Stimulated activated naive CD4-positive, alpha-beta T cell (primary cell): ENCODE measurements around the gene TM9SF4.

Experiments
- DNase-seq, 6 experiments: peaks; one replicate each; lab custom pipeline; 2025; lab: John Stamatoyannopoulos, UW

Gene TM9SF4

DNA sequence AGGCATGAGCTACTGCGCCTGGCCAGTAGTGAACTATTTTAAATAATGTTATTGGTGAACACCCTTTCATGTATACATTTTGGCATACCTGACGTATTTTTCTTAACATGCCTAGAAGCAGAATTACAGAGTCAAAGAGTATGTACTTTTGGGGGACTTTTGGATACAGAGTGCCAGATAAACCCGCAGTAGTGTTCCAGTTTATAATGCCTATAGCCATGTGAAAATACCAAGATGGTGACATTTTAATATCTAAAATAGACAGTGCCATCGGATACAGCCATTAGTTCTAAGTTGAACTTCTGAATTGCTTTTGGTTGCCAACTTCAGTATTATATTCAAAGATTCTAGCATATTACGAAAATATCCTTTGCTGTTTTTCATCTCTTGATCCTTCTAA, 20.3 kb downstream of the TM9SF4 start:
- no peak for DNase-seq

DNA sequence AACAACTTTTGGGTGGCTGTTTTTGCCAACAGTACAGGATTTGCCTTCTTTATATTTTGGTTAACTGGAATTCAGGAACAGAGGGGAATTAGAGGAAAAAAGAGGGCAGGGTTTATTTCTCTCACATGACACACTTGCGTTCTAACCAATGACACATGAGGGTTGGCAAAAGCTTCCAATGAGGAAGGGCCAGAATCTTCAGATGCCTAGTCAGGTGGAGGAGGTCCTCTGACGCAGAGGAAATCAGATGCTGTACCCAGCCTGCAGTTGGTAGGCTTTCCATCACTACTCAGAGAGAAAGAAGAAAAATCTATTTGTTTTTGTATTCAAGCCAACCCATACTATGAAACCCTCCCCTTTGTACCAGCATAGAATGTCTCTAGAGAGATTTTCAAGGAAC, 20.8 kb downstream of the TM9SF4 start:
- no peak for DNase-seq

DNA sequence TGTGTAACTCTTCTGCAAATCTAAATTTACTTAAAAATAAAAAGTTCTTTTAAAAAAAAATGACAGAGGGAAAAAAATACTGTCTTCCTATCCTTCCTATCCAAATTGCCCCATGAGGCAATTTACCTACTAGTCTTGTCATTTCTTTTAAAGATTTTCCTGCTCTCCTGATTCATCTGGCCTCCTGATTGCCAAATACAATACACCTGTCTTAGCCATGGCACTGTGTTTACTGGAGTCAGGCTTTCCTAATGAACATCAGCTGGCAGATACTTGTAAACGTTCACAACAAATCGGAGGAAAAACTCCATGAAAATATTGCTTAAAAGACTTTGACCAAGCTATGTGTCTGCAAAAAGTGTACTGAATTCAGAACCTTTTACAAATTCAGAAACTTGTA, 21.5 kb downstream of the TM9SF4 start:
- no peak for DNase-seq

DNA sequence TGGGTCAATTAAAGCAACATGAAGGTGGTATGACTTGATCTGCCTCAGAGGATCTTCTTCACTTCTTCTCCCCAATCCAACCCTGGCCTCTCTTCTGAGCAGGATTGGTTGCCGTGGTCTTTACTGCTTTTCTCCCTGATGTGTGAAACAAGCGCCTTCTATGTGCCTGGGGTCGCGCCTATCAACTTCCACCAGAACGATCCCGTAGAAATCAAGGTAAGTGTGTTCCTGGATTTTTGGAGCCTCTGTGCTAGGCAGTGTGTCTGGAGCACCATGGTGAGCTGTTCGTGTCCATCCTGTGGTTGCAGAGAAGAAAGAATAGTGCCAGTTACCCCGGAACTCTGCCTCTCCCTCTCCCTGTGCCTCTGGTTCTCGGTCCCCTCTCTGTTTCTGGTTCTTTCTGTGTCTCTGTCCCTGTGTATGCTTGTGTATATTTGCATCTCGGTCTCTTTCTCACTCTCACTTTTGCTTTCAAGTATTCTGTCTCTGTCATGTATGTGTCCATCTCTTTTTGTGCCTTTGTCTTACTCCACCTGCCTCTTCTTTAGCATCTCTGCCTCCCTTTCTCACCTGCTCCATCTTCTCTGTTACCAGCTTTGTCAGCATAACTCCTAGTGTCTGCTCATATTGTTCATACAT, 23.5 kb downstream of the TM9SF4 start:
- DNase-seq = no peak

DNA sequence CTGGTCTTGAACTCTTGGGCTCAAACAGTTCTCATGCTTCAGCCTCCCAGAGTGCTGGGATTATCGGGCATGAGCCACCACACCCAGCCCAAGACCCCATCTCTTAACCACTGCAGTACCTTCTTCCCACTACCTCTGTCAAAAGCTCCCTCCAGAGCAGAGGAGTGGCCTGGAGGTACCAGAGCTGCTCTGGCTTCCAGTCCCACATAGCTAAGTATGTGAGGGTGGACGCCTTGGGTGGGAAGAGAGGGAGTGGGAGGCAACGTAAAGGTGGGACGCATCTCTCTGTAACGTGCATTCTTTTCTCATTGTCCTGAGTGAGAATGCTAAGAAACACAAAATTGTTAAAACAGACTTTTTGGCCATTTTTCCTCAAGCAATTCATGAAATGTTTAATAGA, 24.5 kb downstream of the TM9SF4 start:
- DNase-seq = no peak

- DNase-seq = no peak
Measured at GRCh38 chr20:32135983-32136515, 26.5 kb downstream of the TM9SF4 start.

DNA sequence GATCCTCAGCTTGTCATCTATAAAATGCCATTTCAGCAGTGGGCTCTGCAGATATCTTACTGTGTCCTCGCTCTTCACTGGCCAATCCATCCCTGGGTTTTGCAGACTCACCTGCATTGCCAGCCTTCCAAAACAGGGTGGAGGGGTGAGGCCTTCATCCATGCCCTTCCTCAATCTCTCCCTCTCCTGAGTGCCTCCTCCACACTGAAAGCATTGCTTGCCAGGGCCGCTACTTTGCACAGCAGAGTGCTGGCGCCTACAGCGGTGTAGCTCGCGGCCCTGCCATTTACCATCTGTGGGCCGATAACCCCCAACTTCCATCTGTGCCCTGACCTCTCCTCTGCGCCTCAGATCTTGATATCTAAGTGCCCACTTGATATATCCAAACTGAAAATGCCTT, 29.4 kb downstream of the TM9SF4 start:
- DNase-seq = no peak

GRCh38 chr20:32139947-32140346, 30.4 kb downstream of the TM9SF4 start:
- no peak for DNase-seq

- DNase-seq = no peak
Measured at GRCh38 chr20:32140603-32141002, 31.1 kb downstream of the TM9SF4 start.

GRCh38 chr20:32141465-32141980, 32.0 kb downstream of the TM9SF4 start:
- no peak for DNase-seq

- no peak for DNase-seq
Measured at GRCh38 chr20:32142088-32142487, 32.6 kb downstream of the TM9SF4 start.

DNA sequence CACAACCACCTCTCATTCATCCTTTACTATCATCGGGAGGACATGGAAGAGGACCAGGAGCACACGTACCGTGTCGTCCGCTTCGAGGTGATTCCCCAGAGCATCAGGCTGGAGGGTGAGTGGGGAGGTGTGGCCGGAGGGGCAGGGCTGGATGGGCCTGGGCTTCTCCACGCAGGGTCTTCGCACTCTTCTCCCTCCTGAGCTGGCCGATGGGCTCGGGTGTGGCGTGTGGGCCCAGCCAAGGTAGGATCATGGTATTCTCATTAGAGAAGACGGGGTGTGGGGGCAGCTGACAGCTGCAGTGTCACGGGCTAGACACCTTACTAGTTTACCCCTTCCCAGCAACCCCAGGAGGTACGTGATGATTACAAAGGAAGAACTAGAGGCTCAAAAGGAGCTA, 33.5 kb downstream of the TM9SF4 start:
- no peak for DNase-seq

DNA sequence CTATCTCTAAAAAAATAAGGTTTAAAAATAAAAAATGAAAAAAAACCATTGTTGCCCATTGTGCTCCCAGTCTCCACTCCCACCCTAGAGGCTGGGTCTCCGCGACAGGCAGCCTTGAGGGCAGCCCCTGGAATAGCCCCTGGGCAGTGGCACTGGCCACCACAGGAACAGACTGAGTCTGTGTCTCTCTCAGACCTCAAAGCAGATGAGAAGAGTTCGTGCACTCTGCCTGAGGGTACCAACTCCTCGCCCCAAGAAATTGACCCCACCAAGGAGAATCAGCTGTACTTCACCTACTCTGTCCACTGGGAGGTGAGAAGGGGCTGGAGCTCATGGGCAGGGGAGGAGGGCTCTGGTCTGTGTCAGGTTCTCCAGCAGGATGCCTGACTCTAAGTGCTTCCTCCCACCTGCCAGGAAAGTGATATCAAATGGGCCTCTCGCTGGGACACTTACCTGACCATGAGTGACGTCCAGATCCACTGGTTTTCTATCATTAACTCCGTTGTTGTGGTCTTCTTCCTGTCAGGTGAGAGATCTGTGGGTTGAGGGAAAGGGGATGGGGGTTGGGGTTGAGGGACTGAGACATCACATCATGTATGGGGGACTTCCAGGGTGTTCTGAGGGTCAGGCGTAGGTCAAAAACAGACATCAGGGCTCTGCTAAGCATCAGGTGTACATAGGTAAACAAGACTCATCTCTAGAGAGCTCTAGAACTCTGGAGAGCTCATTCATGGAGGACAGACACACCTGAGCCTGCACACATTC, 35.6 kb downstream of the TM9SF4 start:
- DNase-seq = no peak

DNA sequence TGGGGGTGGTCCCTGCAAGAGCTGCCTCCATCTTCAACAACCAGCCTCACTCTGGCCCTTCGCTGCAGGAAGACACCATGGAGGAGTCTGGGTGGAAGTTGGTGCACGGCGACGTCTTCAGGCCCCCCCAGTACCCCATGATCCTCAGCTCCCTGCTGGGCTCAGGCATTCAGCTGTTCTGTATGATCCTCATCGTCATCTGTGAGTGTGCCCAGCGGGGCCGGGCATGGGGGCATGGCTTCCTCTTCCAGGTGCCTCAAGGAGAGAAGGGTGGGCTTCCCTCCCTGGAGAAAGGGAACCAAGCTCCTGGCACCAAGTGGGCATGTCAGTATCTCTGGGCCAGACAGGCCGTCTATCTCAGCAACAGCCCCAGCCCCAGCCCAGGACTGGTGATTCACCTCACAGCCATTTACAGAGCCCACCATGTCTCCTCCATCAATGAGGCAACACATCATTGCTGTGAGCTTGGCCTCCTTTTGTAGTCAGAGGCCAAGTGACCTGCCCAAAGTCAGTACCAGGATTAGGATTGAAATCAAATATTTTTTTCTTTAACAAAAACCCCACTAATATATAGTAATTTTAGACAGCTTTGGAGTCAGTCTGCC, 40.2 kb downstream of the TM9SF4 start:
- DNase-seq = no peak

DNA sequence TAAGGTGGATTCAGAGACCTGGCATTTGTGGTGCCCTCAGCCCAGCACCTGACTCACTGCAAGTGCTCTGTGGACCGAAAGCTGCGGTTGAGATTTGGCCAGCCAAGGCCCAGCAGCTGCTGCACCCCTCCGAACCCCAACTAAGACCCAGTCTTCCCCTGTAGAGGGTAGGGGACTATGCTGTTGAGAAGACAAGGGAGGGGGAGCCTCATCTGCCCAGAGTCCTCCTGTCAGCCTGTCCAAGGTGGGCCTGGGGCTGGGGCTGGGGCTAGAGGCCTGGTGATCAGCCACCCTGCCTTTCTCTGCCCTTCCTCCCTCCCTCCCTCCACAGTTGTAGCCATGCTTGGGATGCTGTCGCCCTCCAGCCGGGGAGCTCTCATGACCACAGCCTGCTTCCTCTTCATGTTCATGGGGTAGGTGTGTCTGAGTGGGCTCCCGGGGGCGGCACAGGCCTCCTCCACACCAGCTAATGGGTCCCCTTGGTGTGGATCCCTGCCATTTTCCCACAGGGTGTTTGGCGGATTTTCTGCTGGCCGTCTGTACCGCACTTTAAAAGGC, 40.9 kb downstream of the TM9SF4 start:
- no peak for DNase-seq

DNA sequence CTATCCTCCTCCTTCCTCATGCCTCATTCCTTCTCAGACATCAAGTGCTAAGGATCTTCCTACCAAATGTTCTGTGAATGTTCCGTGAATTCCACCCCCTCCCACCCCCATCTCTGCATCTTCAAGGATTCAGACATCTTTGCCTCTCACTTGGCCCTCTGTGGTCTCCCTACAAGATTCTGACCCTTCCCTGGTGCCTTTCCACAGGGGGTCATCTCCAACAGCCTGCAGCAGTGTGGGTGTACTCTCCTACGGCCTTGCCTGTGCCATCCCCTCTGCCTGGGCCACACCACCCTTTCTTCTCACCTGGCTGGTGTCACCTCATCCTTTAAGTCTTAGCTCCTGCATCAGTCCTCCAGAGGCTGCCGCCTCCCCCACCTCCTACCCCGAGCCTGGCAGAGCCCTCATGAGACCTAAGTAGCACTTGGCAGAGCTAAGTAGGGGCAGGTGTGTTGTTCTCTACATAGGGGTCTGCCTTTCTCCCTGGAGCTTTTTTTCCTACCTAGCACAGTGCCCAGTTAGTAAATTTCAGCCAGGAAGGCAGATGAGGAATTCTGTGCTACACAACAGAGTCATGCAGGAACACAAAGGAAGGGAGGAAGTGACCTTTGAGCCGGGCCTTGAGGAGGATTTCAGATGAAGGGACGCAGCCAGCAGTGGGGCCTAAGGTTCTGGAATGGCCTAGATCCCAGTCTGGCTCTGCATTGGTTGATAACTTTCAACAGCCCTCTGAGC, 43.1 kb downstream of the TM9SF4 start:
- DNase-seq = no peak

- DNase-seq = no peak
Measured at GRCh38 chr20:32153156-32153665, 43.7 kb downstream of the TM9SF4 start.

DNA sequence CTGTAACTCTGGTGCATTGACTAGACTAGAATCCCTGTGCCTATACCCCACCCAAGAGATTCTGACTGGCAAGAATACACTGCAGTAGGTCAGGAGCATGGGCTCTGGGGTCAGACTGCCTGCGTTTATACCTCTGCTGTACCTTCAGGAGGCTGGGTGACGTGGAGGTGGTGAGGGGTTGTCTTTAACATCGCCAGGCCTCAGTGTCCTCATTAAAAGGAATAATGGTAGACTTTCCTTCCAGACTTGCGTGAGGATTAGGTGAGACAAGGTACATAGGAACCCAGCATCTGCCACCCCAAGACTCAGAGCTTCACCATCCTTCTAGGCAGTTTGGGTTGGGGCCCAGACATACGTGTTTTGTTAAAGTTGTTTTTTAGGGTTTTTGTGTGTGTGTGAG, 44.3 kb downstream of the TM9SF4 start:
- no peak for DNase-seq

GRCh38 chr20:32155017-32155981, 45.8 kb downstream of the TM9SF4 start:
- peak in 2 of 6 experiments; percentile 8 to 12 for DNase-seq

DNA sequence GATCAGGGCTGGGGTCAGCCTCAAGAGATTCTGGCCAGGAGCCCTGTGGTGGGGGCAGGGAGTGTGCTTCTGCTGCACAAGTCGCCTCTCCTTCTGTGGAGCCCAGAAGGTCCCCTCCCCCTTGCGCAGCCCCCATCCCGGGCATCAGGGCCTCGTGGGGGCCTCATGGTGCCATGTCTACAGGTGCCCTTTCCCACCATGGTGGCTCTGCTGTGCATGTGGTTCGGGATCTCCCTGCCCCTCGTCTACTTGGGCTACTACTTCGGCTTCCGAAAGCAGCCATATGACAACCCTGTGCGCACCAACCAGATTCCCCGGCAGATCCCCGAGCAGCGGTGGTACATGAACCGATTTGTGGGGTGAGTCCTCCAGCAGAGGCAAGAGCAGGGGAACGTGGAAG, 48.1 kb downstream of the TM9SF4 start:
- DNase-seq = no peak
